ACHN (cell line): ENCODE results near the gene ZCCHC7.
"Not testable (repeated sequence)": the region's sequence is repeated elsewhere in the genome, so short reads cannot be mapped to it uniquely, and the experiment has no call there.

ENCODE experiments used
- DNase-seq: peaks from one replicate; pipeline ENCODE4 v3.0.0-alpha.2; 2015
- in situ Hi-C: cut with HindIII; loops from 2 replicates; pipeline ENCODE4 v1.10.0; 2017; ENCODE audit warnings: low sequenced_read_pairs, low pct_ligation_motif_present, low pct_unique_long_range_greater_than_20kb

Gene ZCCHC7

GRCh38 chr9:37301042-37301853, 180.9 kb downstream of the ZCCHC7 start:
- in situ Hi-C loops: no loop called here
- no peak for DNase-seq

GRCh38 chr9:37301854-37302172, 181.4 kb downstream of the ZCCHC7 start:
- DNase-seq: no peak
- in situ Hi-C loops: no loop called here

GRCh38 chr9:37302277-37302676, 181.9 kb downstream of the ZCCHC7 start:
- DNase-seq: no peak
- in situ Hi-C loops: no loop called here

- DNase-seq, in situ Hi-C loops: not testable (repeated sequence)
These were observed 182.9 kb downstream of the ZCCHC7 start for GRCh38 chr9:37303272-37303671.

- DNase-seq: no peak
- in situ Hi-C loops: no loop called here
These were observed 188.8 kb downstream of the ZCCHC7 start for GRCh38 chr9:37309136-37309535.

- in situ Hi-C loops: no loop called here
- DNase-seq: no peak
These were observed 191.7 kb downstream of the ZCCHC7 start for GRCh38 chr9:37311938-37312708.

GRCh38 chr9:37324261-37324683, 203.9 kb downstream of the ZCCHC7 start:
- DNase-seq: no peak
- in situ Hi-C loops: no loop called here

- no peak for DNase-seq
- in situ Hi-C loops: no loop called here
These were observed 204.5 kb downstream of the ZCCHC7 start for GRCh38 chr9:37324691-37325490.

- no peak for DNase-seq
- in situ Hi-C loops: no loop called here
These were observed 205.4 kb downstream of the ZCCHC7 start for GRCh38 chr9:37325778-37326177.

- in situ Hi-C loops: no loop called here
- no peak for DNase-seq
These were observed 207.2 kb downstream of the ZCCHC7 start for GRCh38 chr9:37327553-37327952.

GRCh38 chr9:37328556-37329227, 208.3 kb downstream of the ZCCHC7 start:
- in situ Hi-C loops: no loop called here
- no peak for DNase-seq

- DNase-seq: peak; percentile 42
- in situ Hi-C loops: no loop called here
These were observed 209.2 kb downstream of the ZCCHC7 start for GRCh38 chr9:37329576-37329975.

- DNase-seq: no peak
- in situ Hi-C loops: no loop called here
These were observed 211.5 kb downstream of the ZCCHC7 start for GRCh38 chr9:37331871-37332270.

- in situ Hi-C loops: no loop called here
- DNase-seq: no peak
These were observed 212.2 kb downstream of the ZCCHC7 start for GRCh38 chr9:37332578-37332977.

- in situ Hi-C loops: no loop called here
- DNase-seq: no peak
These were observed 212.9 kb downstream of the ZCCHC7 start for GRCh38 chr9:37333288-37333687.

- no peak for DNase-seq
- in situ Hi-C loops: no loop called here
These were observed 214.9 kb downstream of the ZCCHC7 start for GRCh38 chr9:37335238-37335637.

- in situ Hi-C loops: no loop called here
- DNase-seq: no peak
These were observed 215.8 kb downstream of the ZCCHC7 start for GRCh38 chr9:37336150-37336549.

- no peak for DNase-seq
- in situ Hi-C loops: no loop called here
These were observed 217.0 kb downstream of the ZCCHC7 start for GRCh38 chr9:37337301-37337890.
